HT-29 (cell line): ENCODE results near the gene SYNE2. TPM values are rescaled to one million over a fixed set of nuclear protein-coding genes. Genes with fewer than 3 reads are reported as not detected.
"Not testable (repeated sequence)": the region's sequence is repeated elsewhere in the genome, so short reads cannot be mapped to it uniquely, and the experiment has no call there.

Experiments
- DNase-seq: peaks from one replicate; pipeline ENCODE4 v3.0.0-alpha.2; 2015; ENCODE audit warnings: low spot score
- total RNA-seq: library from RNA; depleted of rRNA; stranded (reverse); fragments of >200 nt; shearing (Covaris generic); gene quantifications from 2 replicates; pipeline ENCODE4 v1.2.3, GENCODE V29; 2014

SYNE2 gene
- total RNA-seq, 1 experiment from 2014 or later = 96.2 TPM

DNA sequence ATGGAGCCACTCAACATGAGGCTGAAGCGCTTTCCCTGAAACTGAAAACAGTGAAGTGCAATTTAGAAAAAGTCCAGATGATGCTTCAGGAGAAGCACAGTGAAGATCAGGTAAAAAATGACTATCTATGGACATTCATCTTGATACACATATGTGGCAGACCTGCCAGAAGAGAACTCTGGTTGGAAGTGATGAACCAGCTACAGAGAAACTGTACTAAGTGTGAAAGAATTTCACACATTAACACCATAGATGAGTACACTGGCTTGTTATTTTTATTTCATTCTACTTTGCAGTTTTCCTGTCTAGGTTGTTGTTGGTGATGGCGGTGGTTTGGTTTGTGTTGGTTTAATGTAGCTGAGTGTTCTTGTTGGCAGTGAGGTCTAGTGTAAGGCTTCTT, 266.7 kb downstream of the SYNE2 start:
- no peak for DNase-seq

DNA sequence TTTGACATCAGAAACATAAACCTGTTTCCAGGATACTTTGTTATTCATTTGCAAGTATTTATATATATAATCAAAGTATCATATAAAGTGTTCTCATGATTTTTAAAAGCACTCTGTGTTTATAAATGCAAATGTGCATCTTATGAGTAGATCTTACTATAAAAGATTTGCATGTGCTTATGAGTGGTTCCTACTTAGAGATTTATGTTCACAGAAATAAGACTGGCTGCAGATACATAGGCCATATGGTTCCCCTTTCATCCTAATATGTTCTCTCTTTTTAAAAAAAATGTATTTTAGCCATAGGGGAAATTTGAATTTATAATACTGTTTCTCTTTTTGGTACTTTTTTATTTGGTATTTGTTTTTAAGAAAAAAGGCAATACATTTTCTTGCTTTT, 267.2 kb downstream of the SYNE2 start:
- DNase-seq = no peak

DNA sequence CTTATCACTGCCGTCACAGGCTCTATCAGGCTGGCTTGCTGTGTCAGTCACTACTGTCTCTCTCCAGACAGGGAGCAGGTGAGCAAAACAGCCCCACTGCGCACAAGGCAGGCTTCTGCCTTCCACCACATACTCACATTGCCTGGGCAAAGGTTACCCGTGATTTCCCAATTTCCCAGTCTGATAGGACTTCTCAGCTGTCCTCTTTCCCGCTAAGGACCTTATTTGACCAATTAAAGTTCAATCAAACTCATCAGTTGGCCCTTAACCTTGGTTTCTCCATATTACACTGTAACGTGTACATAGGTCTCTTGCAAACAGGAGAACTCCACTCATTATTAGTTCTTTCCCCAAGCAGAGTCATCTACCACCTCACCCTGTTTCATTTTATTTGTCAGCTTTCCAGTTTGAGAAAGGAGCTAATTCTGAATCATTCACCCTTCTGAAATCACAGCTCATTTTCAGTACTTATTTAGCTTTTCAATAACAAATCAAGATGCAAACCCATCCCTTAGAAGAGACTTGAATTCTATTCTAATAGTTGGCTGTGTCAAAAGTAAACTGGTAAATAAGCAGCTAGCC, 270.5 kb downstream of the SYNE2 start:
- no peak for DNase-seq

DNA sequence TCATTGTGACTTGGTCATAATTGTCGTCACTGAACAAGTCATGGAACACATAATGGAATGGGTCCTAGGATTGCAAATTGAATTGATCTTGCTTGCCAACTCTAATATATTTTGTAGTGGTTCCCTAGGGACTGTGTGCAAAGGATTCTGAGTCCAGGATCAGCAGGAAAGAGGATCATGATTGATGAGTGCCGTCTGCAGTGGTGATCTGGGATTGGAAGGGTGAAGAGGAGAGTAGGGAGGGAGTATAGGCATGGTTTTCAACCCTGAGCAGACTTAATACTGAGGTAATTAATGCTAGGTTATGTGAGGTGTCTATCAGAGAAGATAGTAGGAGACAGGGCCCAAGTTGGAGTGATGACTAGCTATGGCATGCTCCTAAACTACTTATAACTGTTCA, 272.5 kb downstream of the SYNE2 start:
- no peak for DNase-seq

DNA sequence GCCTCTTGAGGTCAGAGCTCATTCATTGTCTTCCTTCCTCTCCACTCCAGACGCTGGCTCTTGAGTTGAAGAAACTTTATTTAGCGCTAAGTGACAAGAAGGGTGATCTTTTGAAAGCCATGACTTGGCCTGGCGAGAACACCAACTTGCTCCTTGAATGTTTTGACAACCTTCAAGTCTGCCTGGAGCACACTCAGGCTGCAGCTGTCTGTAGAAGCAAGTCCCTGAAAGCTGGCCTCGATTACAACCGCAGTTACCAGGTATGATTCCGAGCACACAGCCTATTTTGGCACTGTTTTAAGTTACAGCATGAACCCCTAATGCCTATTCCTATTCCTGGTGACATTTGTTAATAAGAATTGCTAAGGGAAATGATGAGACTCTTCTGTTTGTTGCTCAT, 273.7 kb downstream of the SYNE2 start:
- no peak for DNase-seq

DNA sequence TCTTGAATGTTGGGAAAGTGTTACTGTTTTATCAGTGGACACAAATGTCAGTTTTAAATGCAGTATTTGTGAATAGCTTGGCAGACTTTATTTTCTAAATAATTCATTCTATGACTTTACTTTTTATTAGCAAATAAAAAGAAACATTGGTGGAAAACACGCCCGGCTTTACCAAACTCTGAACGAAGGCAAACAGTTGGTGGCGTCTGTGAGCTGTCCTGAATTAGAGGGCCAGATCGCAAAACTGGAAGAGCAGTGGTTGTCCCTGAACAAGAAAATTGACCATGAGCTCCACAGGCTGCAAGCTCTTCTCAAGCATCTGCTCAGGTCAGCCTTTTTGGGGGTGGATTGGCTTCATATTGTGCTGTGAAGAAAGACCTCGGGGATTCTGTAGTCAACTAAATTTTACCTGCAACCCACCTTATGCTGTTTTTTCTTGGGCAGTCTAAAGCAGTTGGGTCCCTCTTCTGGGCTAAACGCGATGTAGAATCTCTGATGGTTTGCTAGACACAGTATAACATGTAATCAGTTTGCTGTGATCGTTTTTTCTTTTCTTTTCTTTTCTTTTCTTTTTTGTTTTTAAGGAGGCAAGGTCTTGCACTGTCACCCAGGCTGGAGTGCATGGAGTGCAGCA, 285.0 kb downstream of the SYNE2 start:
- no peak for DNase-seq

DNA sequence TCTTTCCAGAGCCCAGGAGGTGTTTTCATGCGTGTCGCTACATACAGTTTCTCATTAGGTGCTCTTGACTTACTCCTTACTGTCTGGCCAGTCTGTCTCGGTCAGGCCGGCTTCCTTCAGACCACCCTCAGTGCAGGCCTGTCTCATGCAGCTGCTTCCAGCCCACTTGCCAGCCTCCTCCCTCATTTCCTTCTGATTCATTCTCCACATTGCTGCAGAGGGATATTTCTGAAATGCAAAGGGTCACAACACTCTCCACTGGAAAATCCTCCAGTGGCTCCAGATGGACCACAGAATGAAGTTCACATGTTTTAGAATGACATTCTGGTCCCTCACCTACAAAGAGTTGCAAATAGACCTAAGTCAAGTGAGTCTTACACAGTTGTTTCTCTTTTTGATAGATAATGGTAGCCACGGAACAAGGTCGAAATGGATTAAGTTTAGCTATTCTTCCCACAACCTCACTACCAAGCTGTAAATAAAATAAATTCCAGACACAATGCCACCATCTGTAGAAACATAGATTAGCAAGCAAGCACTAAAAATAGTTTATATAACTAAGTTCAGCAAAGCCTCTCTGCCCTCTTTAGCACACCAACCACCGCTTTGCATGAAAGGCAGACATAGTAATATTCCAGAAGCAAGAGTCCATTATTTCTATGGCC, 294.5 kb downstream of the SYNE2 start:
- DNase-seq = no peak

DNA sequence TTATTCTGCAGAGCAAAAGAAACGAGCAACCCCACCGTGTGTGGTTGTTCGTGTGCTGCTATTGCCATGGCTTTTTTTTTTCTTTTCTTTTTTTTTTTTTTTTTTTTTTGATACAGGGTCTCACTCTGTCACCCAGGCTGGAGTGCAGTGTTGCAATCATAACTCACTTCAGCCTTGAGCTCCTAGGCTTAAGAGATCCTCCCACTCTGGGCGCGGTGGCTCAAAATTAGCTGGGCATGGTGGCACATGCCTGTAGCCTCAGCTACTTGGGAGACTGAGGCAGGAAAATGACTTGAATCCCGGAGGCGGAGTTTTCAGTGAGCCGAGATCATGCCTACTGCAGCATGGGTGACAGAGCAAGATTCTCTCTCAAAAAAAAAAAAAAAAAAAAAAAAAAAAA, 297.1 kb downstream of the SYNE2 start:
- no peak for DNase-seq

DNA sequence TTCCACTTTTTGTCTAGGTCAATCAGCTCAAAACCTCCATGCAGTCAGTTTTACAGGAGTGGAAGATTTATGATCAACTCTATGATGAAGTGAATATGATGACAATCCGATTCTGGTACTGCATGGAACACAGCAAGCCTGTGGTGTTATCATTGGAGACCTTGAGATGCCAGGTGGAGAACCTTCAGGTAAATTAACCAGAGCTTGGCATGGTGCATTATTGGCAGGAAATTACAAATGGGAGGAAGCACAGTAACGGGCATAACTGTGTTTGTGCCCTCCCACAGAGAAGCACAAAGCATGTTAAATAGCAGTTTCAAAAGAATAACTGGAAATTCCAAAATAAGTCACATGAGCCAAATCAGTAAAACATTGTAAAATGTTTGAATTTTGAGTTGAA, 305.8 kb downstream of the SYNE2 start:
- no peak for DNase-seq

DNA sequence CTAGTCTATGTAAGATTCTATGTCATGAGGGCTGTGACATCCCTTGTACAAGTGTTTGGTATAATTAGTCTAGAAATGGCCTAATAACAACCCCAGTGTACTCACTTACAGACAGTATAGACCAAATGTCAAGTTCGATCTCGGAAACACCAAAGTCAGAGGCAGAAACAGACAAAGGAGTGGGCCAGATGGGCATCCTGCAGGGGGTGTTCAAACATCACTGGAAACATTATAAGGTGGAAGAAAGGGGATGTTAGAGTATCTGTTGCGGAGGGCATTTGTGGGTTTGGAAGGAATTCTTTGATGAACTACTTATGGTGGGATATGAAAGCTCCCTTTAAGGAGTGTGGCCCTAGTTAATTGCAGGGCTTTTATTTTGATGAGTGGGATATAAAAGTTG, 306.8 kb downstream of the SYNE2 start:
- DNase-seq = no peak

DNA sequence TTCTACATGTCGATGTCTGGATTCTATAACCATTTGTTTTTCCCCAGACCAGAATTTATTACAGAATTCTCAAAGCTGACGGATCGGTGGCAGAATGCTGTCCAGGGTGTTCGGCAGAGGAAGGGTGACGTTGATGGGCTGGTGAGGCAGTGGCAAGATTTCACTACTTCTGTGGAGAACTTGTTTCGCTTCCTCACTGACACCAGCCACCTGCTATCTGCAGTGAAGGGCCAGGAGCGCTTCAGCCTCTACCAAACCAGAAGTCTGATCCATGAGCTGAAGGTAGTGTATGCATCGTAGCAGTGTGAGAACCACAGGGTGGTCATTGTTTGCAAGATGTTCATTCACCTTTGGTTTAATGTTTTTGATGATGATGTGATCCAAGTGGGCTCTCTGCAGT, 317.4 kb downstream of the SYNE2 start:
- no peak for DNase-seq

DNA sequence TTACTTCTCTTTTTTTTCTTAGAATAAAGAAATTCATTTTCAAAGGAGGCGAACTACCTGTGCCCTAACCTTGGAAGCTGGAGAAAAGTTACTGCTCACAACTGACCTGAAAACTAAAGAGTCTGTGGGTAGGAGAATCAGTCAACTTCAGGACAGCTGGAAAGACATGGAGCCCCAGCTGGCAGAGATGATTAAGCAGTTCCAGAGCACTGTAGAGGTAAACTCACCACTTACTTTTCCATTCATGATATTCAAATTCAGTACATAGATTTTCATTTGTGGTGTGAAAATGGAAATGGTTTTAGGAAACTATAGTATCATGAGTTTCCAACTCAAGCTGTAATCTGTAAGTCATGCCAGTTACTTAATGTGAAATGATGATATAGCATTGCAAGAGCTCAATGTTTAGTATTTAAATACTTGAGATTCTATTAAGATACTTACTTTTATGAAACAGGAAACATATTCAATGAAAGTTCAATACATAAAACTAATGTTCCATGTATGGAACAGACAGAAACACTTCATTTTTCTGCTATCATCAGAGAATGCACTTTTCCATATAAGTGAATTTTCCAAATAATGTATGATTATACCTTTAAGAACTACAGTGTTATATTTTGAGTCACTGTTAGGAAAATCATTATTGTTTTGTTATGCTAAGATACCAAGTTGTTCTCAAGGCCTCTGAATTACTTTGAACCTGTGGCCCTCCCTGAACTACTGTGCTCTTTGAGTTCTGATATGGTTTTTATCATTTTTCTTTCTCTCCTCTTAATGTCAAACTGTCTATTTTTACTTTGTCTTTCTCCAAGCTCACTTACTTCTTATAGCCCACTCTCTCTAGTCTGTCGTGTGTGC, 322.3 kb downstream of the SYNE2 start:
- no peak for DNase-seq

DNA sequence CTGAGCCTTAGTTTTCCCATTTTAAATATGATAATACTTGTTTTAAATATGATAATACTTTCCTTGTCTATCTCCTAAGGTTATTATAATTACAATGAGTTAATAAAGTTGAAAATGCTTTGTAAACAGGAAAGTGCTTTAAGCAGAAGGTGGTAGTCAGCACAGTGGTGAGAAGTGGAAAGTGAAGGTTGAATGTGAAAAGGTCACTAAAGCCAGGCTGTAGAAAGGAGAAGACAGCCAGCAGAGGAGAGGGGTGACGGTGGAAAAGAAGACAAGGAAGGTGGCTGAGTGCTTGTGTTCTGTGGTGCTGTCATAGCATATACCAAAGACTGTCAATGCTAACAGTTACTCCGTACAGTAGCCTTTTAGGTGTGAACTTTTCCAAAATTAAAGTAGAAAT, 323.5 kb downstream of the SYNE2 start:
- no peak for DNase-seq

DNA sequence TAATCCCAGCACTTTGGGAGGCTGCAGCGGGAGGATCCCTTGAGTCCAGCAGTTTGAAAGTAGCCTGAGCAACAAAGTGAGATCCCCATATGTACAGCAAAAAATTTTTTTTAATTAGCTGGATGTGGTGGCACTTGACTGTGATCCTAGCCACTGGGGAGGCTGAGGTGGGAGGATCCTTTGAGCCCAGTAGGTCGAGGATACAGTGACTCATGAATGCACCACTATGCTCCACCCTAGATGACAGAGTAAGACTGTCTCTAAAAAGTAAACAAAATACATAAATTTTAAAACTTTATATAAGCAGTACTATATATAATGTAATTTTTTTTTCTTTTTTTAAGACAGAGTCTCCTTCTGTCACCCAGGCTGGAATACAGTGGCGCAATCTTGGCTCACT, 326.0 kb downstream of the SYNE2 start:
- no peak for DNase-seq

DNA sequence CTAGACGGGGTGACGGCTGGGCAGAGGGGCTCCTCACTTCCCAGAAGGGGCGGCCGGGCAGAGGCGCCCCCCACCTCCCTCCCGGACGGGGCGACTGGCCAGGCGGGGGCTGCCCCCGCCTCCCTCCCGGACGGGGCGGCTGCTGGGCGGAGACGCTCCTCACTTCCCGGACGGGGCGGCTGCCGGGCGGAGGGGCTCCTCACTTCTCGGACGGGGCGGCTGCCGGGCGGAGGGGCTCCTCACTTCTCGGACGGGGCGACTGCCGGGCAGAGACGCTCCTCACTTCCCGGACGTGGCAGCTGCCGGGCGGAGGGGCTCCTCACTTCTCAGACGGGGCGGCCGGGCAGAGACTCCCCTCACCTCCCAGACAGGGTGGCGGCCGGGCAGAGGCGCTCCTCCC, 330.1 kb downstream of the SYNE2 start:
- DNase-seq = not testable (repeated sequence)

DNA sequence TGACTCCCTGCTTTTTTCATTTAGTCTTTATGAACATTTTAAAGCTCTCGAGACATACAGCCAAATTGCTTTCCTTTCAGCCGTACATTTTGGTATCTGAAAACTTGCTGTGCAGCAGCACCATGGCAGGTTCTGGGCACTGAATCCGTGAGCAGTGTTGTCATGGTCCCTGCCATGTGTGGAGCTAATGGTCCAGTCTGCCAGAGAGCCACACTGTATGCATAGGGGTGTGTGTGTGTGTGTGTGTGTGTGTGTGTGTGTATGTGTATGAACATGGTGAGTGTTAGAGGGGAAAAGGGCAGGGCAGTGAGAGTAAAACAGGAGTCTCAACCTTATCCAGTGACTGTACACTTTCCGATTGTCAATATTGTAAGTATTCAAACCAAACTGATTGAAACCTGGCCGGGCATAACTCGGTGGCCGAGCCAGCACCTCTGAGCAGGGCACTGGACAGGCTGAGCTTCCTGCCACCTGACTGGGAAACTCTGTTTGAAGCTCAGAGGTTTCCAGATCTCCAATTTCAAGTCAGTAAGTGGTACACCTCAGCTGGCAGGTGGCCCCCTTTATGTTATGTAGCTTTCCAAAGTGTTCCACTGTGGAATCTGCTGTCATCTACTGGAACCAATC, 331.4 kb downstream of the SYNE2 start:
- DNase-seq = no peak

DNA sequence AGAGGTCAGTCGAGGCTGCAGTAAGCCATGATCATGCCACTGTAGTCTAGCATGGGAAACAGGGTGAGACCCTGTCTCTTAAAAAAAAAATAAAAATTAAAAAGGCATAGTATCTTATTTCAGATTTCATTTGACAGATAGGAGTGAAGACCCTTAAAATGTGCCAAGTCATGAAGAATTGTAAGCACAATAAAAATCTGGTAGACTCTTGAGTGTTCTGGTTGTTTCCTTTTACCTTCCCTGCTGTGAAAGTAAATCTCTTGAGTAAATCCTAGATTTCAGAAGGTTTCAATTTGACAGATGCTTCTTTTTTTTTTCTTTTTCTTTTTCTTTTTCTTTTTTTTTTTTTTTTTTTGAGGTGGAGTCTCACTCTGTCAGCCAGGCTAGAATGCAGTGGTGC, 332.4 kb downstream of the SYNE2 start:
- DNase-seq = no peak

DNA sequence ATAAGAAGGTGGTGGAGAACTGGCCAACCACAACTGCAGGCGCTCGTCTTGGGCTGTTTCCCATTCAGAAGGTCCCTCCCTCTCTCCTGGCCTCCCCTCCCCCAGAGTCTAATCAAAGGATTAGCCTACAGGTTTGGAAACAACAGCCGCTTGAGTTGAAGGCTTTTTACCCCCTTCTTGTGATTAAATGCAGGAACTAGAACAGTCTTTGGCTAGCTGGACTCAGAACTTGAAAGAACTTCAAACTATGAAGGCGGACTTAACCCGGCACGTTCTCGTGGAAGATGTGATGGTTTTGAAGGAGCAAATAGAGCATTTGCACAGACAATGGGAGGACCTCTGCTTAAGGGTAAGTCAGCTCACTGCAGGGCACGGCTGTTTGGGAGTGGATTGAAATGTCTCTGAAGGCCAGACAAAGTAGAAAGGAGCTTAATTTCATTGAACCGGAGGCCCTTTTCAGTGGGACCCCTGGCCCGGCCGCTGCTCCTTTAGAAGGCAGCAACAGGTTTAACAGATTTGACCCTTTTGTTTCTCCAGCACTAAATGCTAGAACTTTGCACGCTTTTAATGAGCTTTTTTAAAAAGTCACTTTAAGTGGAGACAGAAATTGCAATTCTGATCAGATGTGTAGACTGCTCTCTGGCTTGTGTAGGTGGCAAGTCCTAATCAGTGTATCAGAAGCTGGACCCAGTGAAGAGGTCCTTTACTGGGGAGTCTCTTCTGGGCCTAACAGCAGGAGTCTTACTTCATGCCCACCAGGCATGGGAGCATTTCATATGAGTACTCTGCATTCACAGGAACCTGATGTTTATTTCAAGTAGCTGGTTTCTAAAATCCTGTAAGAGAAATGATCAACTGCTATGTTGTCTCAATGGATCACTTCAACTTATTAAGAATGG, 333.7 kb downstream of the SYNE2 start:
- no peak for DNase-seq

DNA sequence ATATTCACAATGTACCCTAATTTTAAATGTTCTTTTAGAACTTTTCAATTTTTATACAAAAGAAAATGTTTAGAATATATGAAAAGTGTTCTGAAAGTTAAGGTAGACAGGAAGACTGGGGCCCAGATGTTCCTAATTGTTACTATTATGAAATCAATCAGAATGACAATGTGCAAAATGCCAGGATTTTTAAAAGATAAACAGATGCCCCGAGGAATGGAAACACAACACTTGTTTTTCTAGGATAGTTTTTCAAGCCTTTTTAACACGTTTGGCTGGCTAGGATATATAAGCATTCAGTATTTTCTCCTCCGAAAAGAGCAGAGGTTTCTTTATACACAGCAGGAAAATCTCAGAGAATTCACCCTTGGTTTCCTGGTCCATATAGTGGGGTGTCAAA, 334.5 kb downstream of the SYNE2 start:
- no peak for DNase-seq

DNA sequence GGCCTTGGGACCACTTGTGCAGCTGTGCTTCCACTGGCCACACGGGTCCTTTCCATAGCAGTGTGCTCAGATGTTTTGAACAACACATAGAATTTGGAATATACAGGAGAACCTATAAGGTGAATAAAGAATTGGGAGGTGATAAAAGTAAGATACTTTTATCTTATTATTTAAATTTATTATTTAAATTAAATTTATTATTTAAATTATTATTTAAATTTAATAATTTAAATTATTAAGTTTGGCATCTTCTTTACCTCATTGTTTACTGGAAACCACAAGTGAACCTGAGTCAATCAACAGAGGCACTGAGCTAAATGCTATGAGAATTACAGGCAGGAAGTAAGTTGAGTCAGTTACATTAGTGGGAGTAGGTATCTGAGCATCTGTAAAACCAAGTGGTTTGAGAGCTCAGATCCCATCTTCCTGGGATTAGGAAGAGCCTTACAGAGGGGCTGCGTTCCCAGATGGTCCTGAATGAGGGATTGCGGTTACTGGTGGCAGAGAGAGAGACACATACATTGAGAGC, 338.2 kb downstream of the SYNE2 start:
- DNase-seq = no peak

DNA sequence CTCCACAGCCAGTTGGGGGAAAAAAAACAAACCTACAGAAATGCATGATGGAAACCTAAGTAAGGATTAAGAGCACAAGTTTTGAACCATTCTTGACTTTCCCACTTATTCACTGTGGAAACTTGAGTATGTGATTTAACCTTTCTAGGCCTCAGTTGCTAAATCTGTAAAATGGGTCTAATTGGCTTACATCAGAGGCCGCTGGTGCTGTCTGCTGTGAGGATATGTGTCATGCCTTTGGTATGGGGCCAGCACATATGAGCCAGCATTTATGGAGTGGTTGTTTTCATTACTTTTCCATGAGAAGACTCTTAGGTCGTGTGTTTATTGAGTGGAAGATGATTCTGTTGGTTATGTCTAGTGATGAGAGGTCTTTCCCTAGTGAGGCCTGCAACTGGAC, 339.0 kb downstream of the SYNE2 start:
- DNase-seq = no peak
